Measurements from ENCODE around the gene ELOVL7.
"Not testable (repeated sequence)": the region's sequence is repeated elsewhere in the genome, so short reads cannot be mapped to it uniquely, and the experiment has no call there.

GRCh38 chr5:60711892-60712291 is 132.2 kb downstream of the ELOVL7 start:
- TF ChIP-seq, protein P1, sequence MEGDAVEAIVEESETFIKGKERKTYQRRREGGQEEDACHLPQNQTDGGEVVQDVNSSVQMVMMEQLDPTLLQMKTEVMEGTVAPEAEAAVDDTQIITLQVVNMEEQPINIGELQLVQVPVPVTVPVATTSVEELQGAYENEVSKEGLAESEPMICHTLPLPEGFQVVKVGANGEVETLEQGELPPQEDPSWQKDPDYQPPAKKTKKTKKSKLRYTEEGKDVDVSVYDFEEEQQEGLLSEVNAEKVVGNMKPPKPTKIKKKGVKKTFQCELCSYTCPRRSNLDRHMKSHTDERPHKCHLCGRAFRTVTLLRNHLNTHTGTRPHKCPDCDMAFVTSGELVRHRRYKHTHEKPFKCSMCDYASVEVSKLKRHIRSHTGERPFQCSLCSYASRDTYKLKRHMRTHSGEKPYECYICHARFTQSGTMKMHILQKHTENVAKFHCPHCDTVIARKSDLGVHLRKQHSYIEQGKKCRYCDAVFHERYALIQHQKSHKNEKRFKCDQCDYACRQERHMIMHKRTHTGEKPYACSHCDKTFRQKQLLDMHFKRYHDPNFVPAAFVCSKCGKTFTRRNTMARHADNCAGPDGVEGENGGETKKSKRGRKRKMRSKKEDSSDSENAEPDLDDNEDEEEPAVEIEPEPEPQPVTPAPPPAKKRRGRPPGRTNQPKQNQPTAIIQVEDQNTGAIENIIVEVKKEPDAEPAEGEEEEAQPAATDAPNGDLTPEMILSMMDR (IDR thresholded peaks at IDR 0.05), result not testable (repeated sequence)
- TF ChIP-seq REST (IDR thresholded peaks at IDR 0.05; ENCODE audit: insufficient read depth in 1 of 2, low read depth in 2 of 2, low read length in 1 of 2); TCF7L2 (IDR thresholded peaks at IDR 0.05; ENCODE audit: low read depth, low read length); POLR2AphosphoS5 (IDR thresholded peaks at IDR 0.05; ENCODE audit: low read depth, low read length): not testable (repeated sequence)
